GM12801 (cell line): ENCODE results near the gene TGFBR3.

Source experiments
- CTCF ChIP-seq: IDR thresholded peaks from one replicate; pipeline ENCODE4 v1.5.1; 2011; ENCODE audit warnings: control low read depth; ENCODE audit not compliant: insufficient read length; ENCODE audit errors: extremely low read depth

The TGFBR3 gene

GRCh38 chr1:91806181-91806768 lies 79.7 kb downstream of the TGFBR3 start:
- TF ChIP-seq CTCF = no peak

GRCh38 chr1:91805311-91805801 lies 80.6 kb downstream of the TGFBR3 start:
- no peak for TF ChIP-seq CTCF

- no peak for TF ChIP-seq CTCF
Observed at GRCh38 chr1:91804546-91805023, 81.4 kb downstream of the TGFBR3 start.

GRCh38 chr1:91803847-91804545 lies 82.0 kb downstream of the TGFBR3 start:
- no peak for TF ChIP-seq CTCF

GRCh38 chr1:91803123-91803522 lies 82.8 kb downstream of the TGFBR3 start:
- TF ChIP-seq CTCF = no peak

GRCh38 chr1:91801496-91802115 lies 84.3 kb downstream of the TGFBR3 start:
- no peak for TF ChIP-seq CTCF

GRCh38 chr1:91799863-91800262 lies 86.1 kb downstream of the TGFBR3 start:
- TF ChIP-seq CTCF = no peak
